GM13977 (cell line): ENCODE results near the gene TTYH1.

Source experiments
- DNase-seq: peaks from one replicate; pipeline ENCODE4 v3.0.0; 2012; ENCODE audit warnings: low spot score
- in situ Hi-C: fragments of 300-500 bp; cut with MboI; formaldehyde crosslinking; loops from one replicate; pipeline ENCODE4 v1.12.0; 2022; ENCODE audit warnings: low sequenced_read_pairs, low pct_unique_long_range_greater_than_20kb, mixed read lengths, inconsistent platforms; ENCODE audit not compliant: unreplicated experiment
- TF ChIP-seq, protein P1 (sequence below): IDR thresholded peaks from 2 replicates; pipeline ENCODE4 v1.5.1; 2012; ENCODE audit warnings: mild to moderate bottlenecking, control low read depth; ENCODE audit not compliant: insufficient read depth; ENCODE audit errors: extremely low read depth, missing control alignments

The TTYH1 gene

DNA sequence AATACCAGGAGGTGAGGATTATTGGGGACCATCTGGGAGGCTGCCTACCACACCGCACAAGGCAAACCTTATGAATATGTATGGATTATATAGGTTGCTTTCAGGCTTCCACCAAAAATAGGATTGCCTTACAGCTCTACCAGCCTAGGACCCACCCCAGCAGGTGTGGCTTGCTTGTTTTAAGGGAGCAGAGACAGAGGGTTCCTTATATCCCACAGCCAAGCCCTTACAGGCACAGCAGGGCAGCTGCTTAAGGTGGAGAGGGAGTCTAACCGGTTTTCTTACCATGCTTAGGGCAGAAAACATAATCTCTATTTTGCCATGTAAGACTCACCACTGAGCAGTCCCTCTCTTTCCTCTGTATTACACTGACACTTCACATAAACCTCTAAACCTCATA lies 16.1 kb upstream of the TTYH1 start:
- DNase-seq, result no peak
- in situ Hi-C loops, result no loop called here
- TF ChIP-seq, protein P1, sequence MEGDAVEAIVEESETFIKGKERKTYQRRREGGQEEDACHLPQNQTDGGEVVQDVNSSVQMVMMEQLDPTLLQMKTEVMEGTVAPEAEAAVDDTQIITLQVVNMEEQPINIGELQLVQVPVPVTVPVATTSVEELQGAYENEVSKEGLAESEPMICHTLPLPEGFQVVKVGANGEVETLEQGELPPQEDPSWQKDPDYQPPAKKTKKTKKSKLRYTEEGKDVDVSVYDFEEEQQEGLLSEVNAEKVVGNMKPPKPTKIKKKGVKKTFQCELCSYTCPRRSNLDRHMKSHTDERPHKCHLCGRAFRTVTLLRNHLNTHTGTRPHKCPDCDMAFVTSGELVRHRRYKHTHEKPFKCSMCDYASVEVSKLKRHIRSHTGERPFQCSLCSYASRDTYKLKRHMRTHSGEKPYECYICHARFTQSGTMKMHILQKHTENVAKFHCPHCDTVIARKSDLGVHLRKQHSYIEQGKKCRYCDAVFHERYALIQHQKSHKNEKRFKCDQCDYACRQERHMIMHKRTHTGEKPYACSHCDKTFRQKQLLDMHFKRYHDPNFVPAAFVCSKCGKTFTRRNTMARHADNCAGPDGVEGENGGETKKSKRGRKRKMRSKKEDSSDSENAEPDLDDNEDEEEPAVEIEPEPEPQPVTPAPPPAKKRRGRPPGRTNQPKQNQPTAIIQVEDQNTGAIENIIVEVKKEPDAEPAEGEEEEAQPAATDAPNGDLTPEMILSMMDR, result no peak

DNA sequence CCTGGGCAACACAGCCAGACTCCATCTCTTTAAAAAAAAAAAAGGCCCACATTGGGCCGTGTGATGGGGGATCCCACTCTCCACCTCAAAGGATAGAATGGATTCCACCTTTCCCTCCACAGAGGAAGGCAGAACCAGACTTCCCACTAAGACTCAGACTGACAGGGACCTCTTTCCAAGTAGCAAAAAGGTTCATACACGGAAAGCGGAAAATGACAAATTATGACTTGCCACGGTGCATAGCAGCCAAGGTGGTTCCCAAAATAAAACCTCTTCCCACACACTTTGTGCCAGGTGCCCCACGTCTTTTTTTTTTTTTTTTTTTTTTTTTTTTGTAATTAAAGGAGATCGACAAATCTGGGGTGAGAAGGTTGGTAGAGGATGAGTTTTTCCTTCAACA lies 14.4 kb upstream of the TTYH1 start:
- TF ChIP-seq, protein P1, result no peak
- no peak for DNase-seq

DNA sequence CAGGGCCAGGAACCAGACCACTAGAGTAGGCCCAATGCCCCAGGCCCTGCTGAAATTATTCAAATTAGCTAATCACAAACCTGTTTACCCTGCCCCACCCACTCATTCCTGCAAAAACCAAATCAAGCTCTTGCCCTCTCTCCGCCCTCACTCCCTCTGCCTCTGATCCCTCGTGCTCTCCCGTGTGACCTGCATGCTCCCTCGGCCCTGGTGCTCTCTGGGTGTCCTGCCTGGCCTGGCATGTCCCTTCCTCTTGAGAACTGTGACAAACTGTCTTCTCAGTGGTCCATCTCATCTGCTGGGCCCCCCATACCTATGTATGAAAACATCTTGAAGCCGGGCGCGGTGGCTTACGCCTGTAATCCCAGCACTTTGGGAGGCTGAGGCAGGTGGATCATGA lies 12.2 kb upstream of the TTYH1 start:
- TF ChIP-seq, protein P1, result no peak

More for the DNA sequence above, 14.4 kb upstream of the TTYH1 start:
- in situ Hi-C loops, result no loop called here

DNA sequence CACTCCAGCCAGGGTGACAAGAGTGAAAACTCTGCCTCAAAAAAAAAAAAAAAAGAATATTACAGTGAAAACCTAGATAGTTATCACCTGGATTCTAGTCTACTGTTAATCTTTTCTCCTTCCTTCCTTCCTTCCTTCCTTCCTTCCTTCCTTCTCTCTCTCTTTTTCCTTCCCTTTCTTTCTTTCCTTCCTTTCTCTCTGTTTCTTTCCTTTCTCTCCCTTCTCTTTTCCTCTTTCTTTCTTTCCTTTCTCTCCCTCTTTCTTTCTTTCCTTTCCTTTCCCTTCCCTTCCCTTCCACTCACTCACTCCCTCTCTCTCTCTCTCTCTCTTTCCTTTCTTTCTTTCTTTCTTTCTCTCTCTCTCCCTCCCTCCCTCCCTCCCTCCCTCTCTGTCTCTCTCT lies 9.6 kb upstream of the TTYH1 start:
- TF ChIP-seq, protein P1, result no peak
- no peak for DNase-seq
- in situ Hi-C loops, result no loop called here

More for the DNA sequence above, 12.2 kb upstream of the TTYH1 start:
- in situ Hi-C loops, result no loop called here
- DNase-seq, result no peak

DNA sequence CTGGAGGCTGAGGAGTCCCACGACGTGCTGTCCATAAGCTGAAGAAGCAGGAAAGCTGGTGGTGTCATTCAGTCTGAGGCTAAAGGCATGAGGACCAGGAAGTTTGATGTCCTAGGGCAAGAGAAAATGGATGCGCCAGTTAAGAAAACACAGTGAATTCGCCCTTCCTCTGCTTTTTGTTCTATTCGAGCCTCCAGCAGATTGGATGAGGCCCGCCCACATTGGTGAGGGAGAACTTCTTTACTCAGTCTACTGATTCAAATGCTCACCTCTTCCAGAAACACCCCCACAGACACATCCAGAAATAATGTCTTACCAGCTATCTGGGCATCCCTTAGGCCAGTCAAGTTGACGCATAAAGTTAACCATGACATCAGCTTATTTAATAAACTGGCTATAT lies 7.5 kb upstream of the TTYH1 start:
- no peak for DNase-seq
- TF ChIP-seq, protein P1, result no peak
- in situ Hi-C loops, result no loop called here

DNA sequence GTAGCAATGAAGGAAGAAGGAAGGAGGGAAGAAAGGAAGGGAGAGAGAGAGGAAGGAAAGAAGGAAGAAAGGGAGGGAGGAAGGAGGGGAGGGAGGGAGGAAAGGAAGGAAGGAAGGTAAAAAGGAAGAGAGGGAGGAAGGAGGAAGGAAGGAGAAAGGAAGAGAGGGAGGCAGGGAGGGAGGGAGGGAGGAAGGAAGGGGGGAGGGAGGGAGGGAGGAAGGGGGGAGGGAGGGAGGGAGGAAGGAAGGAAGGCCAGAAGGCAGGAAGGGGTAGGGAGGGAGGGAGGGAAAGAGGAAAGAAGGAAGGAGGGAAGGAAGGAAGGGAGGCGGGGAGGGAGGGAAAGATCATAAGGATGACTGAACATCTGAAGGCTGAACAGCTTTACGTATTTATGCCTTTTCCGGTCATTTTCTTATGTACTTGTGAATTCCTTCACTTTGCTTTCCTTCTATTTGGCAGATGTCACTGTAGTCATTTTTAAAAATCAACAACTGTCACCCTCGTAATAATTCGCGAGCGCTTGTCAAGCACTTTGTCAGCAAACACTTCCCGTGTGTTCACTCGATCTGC lies 6.7 kb upstream of the TTYH1 start:
- in situ Hi-C loops, result no loop called here

More for the DNA sequence above, 6.7 kb upstream of the TTYH1 start:
- TF ChIP-seq, protein P1, result no peak
- no peak for DNase-seq
